SK-N-MC (cell line): ENCODE results near the gene IL21.

Experiments
- EZH2 ChIP-seq: fragments of 200-600 bp; sonication (generic); IDR thresholded peaks from one replicate; pipeline ENCODE4 v1.6.1; 2017; ENCODE audit warnings: antibody characterized with exemption
- POLR2AphosphoS5 ChIP-seq: IDR thresholded peaks from 2 replicates; pipeline ENCODE4 v1.6.1; 2012; ENCODE audit warnings: mild to moderate bottlenecking, low read depth, low read length, borderline replicate concordance

GRCh38 chr4:122616915-122617596 is 3.8 kb downstream of the IL21 start:
- TF ChIP-seq EZH2 (no peak), POLR2AphosphoS5 (no peak)
